AG09309 (cell line): Measurements from ENCODE around the gene TMUB1.

Source experiments
- DNase-seq: peaks from one replicate; pipeline ENCODE4 v3.0.0-alpha.2; 2010; ENCODE audit warnings: low read depth
- H3K4me3 ChIP-seq: 2 replicates; pipeline ENCODE4 v1.5.1; 2011; ENCODE audit warnings: mild to moderate bottlenecking, low read depth, low read length, moderate library complexity; ENCODE audit not compliant: control insufficient read depth
- CTCF ChIP-seq: IDR thresholded peaks from 2 replicates; pipeline ENCODE4 v1.5.1; 2011; ENCODE audit warnings: mild to moderate bottlenecking, low read depth, low read length, inconsistent platforms; ENCODE audit not compliant: insufficient read depth, control insufficient read depth; ENCODE audit errors: missing control alignments

Gene TMUB1

GRCh38 chr7:151069841-151070573, 13.3 kb downstream of the TMUB1 start:
- H3K4me3 ChIP-seq: no peak overlapping the region
- DNase-seq: no peak
- TF ChIP-seq CTCF: no peak

GRCh38 chr7:151068069-151068773, 15.1 kb downstream of the TMUB1 start:
- no peak overlapping the region for H3K4me3 ChIP-seq
- DNase-seq: no peak
- TF ChIP-seq CTCF: no peak

- no peak overlapping the region for H3K4me3 ChIP-seq
- no peak for TF ChIP-seq CTCF
- no peak for DNase-seq
These were observed 16.9 kb downstream of the TMUB1 start for GRCh38 chr7:151066273-151066974.

GRCh38 chr7:151065516-151065915, 17.8 kb downstream of the TMUB1 start:
- TF ChIP-seq CTCF: no peak
- no peak overlapping the region for H3K4me3 ChIP-seq

GRCh38 chr7:151064993-151065392, 18.3 kb downstream of the TMUB1 start:
- no peak overlapping the region for H3K4me3 ChIP-seq
- DNase-seq: no peak
- TF ChIP-seq CTCF: no peak

More at GRCh38 chr7:151065516-151065915, 17.8 kb downstream of the TMUB1 start:
- DNase-seq: no peak

- no peak for TF ChIP-seq CTCF
- H3K4me3 ChIP-seq: no peak overlapping the region
- no peak for DNase-seq
These were observed 18.8 kb downstream of the TMUB1 start for GRCh38 chr7:151064454-151064853.
